ENCODE measurements around the gene IRF2BPL.
A peak's percentile ranks its signal among the peaks of the same experiment; 100 is the strongest.

The IRF2BPL gene

GRCh38 chr14:77061630-77062257 is 33.2 kb upstream of the IRF2BPL start:
- TF ChIP-seq CTCF (IDR thresholded peaks at IDR 0.05): no peak

- TF ChIP-seq CTCF (IDR thresholded peaks at IDR 0.05): no peak
Measured at GRCh38 chr14:77059276-77059915, 30.9 kb upstream of the IRF2BPL start.

GRCh38 chr14:77058785-77059184 is 30.3 kb upstream of the IRF2BPL start:
- TF ChIP-seq CTCF (IDR thresholded peaks at IDR 0.05): no peak

GRCh38 chr14:77058117-77058516 is 29.6 kb upstream of the IRF2BPL start:
- no peak for TF ChIP-seq CTCF (IDR thresholded peaks at IDR 0.05)

- no peak for TF ChIP-seq CTCF (IDR thresholded peaks at IDR 0.05)
Measured at GRCh38 chr14:77055981-77056380, 27.5 kb upstream of the IRF2BPL start.

GRCh38 chr14:77055306-77055705 is 26.8 kb upstream of the IRF2BPL start:
- TF ChIP-seq CTCF (IDR thresholded peaks at IDR 0.05): no peak

- peak; percentile 41 for TF ChIP-seq CTCF (IDR thresholded peaks at IDR 0.05)
Measured at GRCh38 chr14:77053046-77053841, 24.7 kb upstream of the IRF2BPL start.
